Fibroblast of skin of back (primary cell): ENCODE measurements around the gene EXOC4.
A peak's percentile ranks its signal among the peaks of the same experiment; 100 is the strongest.

Experiments used
- DNase-seq: peaks from one replicate; pipeline ENCODE4 v3.0.0-alpha.2; 2013

Gene EXOC4

GRCh38 chr7:133804127-133804526 is 551.2 kb downstream of the EXOC4 start:
- DNase-seq, result no peak

GRCh38 chr7:133805426-133805825 is 552.5 kb downstream of the EXOC4 start:
- no peak for DNase-seq

- no peak for DNase-seq
Observed at GRCh38 chr7:133807624-133808492, 555.0 kb downstream of the EXOC4 start.

- no peak for DNase-seq
Observed at GRCh38 chr7:133808493-133808866, 555.6 kb downstream of the EXOC4 start.

- DNase-seq, result no peak
Observed at GRCh38 chr7:133812877-133813276, 560.0 kb downstream of the EXOC4 start.

GRCh38 chr7:133815611-133816210 is 562.8 kb downstream of the EXOC4 start:
- DNase-seq, result peak; percentile 41

- DNase-seq, result no peak
Observed at GRCh38 chr7:133819695-133820094, 566.8 kb downstream of the EXOC4 start.

- peak; percentile 8 for DNase-seq
Observed at GRCh38 chr7:133820584-133820983, 567.7 kb downstream of the EXOC4 start.

GRCh38 chr7:133821171-133821570 is 568.3 kb downstream of the EXOC4 start:
- no peak for DNase-seq

- DNase-seq, result no peak
Observed at GRCh38 chr7:133822001-133822641, 569.2 kb downstream of the EXOC4 start.

GRCh38 chr7:133822868-133823552 is 570.1 kb downstream of the EXOC4 start:
- DNase-seq, result no peak

- DNase-seq, result no peak
Observed at GRCh38 chr7:133824132-133824531, 571.3 kb downstream of the EXOC4 start.

- DNase-seq, result no peak
Observed at GRCh38 chr7:133827707-133828623, 575.1 kb downstream of the EXOC4 start.

GRCh38 chr7:133828906-133829305 is 576.0 kb downstream of the EXOC4 start:
- no peak for DNase-seq

- peak; percentile 53 for DNase-seq
Observed at GRCh38 chr7:133829336-133829897, 576.5 kb downstream of the EXOC4 start.

- no peak for DNase-seq
Observed at GRCh38 chr7:133830081-133830480, 577.2 kb downstream of the EXOC4 start.

GRCh38 chr7:133836666-133837065 is 583.8 kb downstream of the EXOC4 start:
- no peak for DNase-seq

GRCh38 chr7:133837224-133837623 is 584.3 kb downstream of the EXOC4 start:
- no peak for DNase-seq

- no peak for DNase-seq
Observed at GRCh38 chr7:133839121-133839520, 586.2 kb downstream of the EXOC4 start.

- no peak for DNase-seq
Observed at GRCh38 chr7:133843341-133843740, 590.5 kb downstream of the EXOC4 start.

GRCh38 chr7:133845005-133845404 is 592.1 kb downstream of the EXOC4 start:
- DNase-seq, result no peak
